ENCODE results near the gene ST6GALNAC6. TPM values are rescaled to one million over a fixed set of nuclear protein-coding genes. Genes with fewer than 3 reads are reported as not detected.

The ST6GALNAC6 gene
- total RNA-seq, 1 experiment from 2014 or later: 12.7 TPM

GRCh38 chr9:127916720-127917581 is 17.5 kb upstream of the ST6GALNAC6 start, which contains the start of gene ST6GALNAC4:
ST6GALNAC4 (minus strand) TSS chr9:127917041; CDS start chr9:127916419, 622 bp downstream.
- DNase-seq (ENCODE audit: low read depth): peak; percentile 97

DNA sequence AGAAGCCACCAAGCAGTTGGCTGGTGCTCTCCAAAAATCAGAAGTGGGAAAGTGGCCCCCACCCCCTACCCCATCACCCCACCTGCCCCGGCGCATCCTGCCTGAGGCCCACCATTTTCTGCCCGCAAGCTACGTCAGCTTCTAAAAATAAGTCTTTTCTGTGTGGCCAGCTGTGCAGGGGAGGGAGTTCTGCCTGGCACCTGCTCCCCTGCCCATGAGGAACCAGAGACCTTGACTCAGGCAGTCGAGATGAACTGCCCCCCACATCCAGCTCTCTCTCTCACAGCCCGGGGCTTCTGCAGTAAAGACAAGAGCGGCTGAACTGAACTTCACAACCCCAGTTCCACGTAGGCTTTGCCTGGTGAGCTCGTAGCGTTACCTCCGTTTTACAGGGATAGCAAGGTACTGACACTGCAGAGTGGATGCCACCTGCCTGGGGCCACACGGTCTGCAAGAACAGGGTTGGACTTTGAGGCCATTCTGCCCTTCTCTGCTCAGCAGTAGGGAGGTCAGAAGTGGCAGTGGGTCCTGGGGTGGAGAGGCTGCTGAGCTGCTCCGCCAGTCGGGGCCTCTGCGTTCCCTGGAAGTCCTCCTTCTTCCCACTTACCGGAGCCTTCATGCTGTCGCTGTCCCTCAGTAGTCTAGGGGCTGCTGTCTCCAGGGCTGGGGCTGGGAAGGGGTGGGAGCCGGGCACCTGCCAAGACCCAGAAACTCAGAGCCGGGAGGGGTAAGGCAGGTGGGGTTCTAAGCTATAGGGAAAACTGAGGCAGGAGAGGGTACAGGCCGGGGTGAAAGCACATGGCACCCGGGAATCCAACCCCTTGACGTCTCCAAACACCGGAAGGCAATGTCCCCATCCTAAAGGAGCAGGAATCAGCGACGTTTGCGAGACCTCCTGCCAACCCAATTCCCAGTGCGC is 16.7 kb upstream of the ST6GALNAC6 start:
- DNase-seq (ENCODE audit: low read depth): no peak

- no peak for DNase-seq (ENCODE audit: low read depth)
Measured at GRCh38 chr9:127915325-127915752, 15.9 kb upstream of the ST6GALNAC6 start.

GRCh38 chr9:127913682-127914081 is 14.3 kb upstream of the ST6GALNAC6 start:
- DNase-seq (ENCODE audit: low read depth): no peak

GRCh38 chr9:127912882-127913281 is 13.5 kb upstream of the ST6GALNAC6 start:
- no peak for DNase-seq (ENCODE audit: low read depth)

DNA sequence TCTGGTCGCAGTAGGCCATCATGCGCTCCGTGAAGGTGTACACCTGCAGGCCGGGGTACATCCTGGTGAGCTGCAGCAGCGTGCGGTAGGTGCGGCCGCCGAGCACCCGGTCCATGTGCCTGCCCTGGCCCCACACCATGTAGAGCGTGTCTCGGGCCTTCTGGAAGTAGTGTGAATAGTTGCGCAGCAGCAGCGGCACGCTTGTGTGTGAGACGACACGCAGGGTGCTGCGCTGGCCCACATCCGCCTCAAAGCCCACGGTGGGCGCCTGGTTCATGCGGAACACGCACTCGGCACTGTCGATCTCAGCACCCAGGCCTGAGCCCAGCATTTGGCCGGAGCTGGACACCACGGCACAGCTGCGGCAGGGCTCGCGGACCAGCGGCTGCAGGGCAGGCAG is 12.9 kb upstream of the ST6GALNAC6 start:
- DNase-seq (ENCODE audit: low read depth): no peak

- peak; percentile 37 for DNase-seq (ENCODE audit: low read depth)
Measured at GRCh38 chr9:127910613-127911205, 11.3 kb upstream of the ST6GALNAC6 start.

DNA sequence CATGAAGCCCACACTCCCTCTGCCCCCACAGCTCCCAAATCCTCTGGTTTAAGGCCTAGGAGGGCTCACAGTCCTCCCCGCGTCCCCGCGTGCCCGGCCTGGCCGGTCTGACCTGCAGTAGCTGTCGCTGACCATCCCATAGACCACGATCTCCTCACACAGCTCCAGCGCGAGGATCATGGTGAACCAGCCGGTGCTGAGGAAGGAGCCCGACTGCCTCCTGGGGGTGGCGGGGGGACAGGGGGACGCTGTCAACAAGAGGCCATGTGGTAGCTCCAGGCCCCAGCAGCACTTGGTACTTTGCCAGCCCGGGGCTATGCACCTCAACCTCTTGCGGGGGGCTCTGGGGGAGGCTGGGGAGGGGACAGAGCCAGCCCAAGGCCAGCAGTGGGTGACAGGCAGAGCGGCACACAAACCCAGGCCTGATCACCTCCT is 10.5 kb upstream of the ST6GALNAC6 start:
- no peak for DNase-seq (ENCODE audit: low read depth)

- no peak for DNase-seq (ENCODE audit: low read depth)
Measured at GRCh38 chr9:127908660-127908926, 9.2 kb upstream of the ST6GALNAC6 start.

DNA sequence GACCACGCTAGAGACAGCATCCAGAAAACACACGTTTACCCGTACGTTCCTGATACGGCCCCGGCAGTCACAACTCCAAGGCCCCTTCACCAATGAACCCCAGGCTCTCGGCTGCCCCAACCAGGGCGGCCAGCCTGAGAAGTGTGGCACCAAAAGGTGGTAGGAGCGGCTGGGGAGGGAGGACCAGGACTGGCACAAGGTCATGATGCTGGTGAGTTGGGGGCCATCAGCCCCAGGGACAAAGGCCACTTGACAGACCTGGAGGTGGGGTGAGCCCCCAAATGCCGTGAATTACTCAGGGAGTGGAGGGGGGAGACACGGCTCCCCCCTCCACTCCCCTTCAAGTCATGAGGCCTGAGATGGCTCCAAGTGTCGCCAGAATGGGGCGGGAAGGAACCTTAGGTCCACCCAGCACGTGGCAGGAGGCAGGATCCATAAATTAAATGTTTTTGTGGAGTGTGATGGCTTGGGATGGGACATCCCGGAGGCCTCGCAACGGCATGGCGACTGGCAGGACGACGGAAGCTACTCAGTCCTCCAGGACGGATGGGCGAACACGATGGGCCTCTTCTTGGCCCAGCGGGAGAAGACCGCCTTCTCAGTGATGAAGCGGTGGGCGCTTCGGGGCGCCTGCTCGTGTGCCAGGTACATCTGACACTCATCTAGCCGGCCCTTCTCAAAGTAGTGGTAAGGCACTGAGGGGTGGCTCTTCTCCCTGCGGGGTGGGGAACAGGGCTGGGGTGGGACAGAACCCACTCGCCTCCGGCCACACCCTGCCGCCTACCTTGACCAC is 8.7 kb upstream of the ST6GALNAC6 start:
- DNase-seq (ENCODE audit: low read depth): no peak

GRCh38 chr9:127905788-127906191 is 6.4 kb upstream of the ST6GALNAC6 start:
- no peak for DNase-seq (ENCODE audit: low read depth)

GRCh38 chr9:127905004-127905728 is 5.8 kb upstream of the ST6GALNAC6 start:
- DNase-seq (ENCODE audit: low read depth): no peak

DNA sequence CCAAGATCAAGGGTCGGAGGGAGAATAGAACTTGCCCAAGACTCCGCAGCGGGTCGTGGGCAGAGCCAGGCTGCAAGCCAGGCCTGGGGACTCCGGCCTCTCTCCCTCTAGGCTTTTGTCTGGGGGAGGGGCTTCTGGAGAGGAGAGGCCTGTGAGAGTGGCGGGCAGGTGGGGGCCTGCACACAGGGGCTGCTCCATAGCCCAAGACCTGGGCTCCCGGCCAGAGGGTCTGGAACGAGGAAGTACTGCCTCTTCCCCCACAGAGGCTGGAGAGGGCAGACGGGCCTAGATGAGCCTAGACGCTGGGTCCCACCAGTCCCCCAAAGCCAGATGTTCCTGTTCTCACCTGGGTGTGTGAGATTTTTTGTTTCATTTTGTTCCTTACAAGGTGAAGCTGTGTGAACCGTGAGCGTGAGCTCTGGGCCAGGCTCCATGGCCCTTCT is 5.2 kb upstream of the ST6GALNAC6 start:
- no peak for DNase-seq (ENCODE audit: low read depth)

- peak; percentile 72 for DNase-seq (ENCODE audit: low read depth)
Measured at GRCh38 chr9:127903557-127904475, 4.4 kb upstream of the ST6GALNAC6 start.

- peak; percentile 63 for DNase-seq (ENCODE audit: low read depth)
Measured at GRCh38 chr9:127898433-127899127, 823 bp downstream of the ST6GALNAC6 start.

- peak; percentile 75 for DNase-seq (ENCODE audit: low read depth)
Measured at GRCh38 chr9:127897193-127897692, 2.2 kb downstream of the ST6GALNAC6 start.

- DNase-seq (ENCODE audit: low read depth): no peak
Measured at GRCh38 chr9:127896395-127897192, 2.8 kb downstream of the ST6GALNAC6 start.

- DNase-seq (ENCODE audit: low read depth): no peak
Measured at GRCh38 chr9:127895811-127896210, 3.6 kb downstream of the ST6GALNAC6 start.
